ACC112 (cell line): Measurements from ENCODE around the gene MDC1.
"Not testable (repeated sequence)": the region's sequence is repeated elsewhere in the genome, so short reads cannot be mapped to it uniquely, and the experiment has no call there.

Experiments used
- H2AFZ ChIP-seq: fragments of 200-600 bp; sonication (generic); one replicate; pipeline ENCODE4 v1.6.0; 2017; ENCODE audit warnings: antibody characterized with exemption, low read length; ENCODE audit not compliant: unreplicated experiment
- H3K27ac ChIP-seq: fragments of 200-600 bp; sonication (generic); 2 replicates; pipeline ENCODE4 v1.5.1; 2014; ENCODE audit warnings: low read depth, mild to moderate bottlenecking, antibody characterized with exemption, low read length, moderate library complexity
- H3K27me3 ChIP-seq: fragments of 200-600 bp; sonication (generic); 2 replicates; pipeline ENCODE4 v1.6.1; 2014; ENCODE audit warnings: mild to moderate bottlenecking, antibody characterized with exemption, low read length, moderate library complexity, mixed read lengths; ENCODE audit not compliant: insufficient read depth
- H3K36me3 ChIP-seq: fragments of 200-600 bp; sonication (generic); 2 replicates; pipeline ENCODE4 v1.6.1; 2016; ENCODE audit warnings: mild to moderate bottlenecking, antibody characterized with exemption, low read length, moderate library complexity, mixed read lengths; ENCODE audit not compliant: insufficient read depth
- H3K4me1 ChIP-seq: fragments of 200-600 bp; sonication (generic); one replicate; pipeline ENCODE4 v1.6.1; 2016; ENCODE audit warnings: low read length, mixed read lengths; ENCODE audit not compliant: insufficient read depth, unreplicated experiment, control insufficient read depth
- H3K4me3 ChIP-seq: fragments of 200-600 bp; sonication (generic); 2 replicates; pipeline ENCODE4 v1.5.1; 2014; ENCODE audit warnings: mild to moderate bottlenecking, low read depth, low read length
- H3K79me2 ChIP-seq: fragments of 200-600 bp; sonication (generic); one replicate; pipeline ENCODE4 v1.6.0; 2016; ENCODE audit warnings: low read length; ENCODE audit not compliant: control insufficient read depth, unreplicated experiment, insufficient read depth

MDC1 gene, protein sequence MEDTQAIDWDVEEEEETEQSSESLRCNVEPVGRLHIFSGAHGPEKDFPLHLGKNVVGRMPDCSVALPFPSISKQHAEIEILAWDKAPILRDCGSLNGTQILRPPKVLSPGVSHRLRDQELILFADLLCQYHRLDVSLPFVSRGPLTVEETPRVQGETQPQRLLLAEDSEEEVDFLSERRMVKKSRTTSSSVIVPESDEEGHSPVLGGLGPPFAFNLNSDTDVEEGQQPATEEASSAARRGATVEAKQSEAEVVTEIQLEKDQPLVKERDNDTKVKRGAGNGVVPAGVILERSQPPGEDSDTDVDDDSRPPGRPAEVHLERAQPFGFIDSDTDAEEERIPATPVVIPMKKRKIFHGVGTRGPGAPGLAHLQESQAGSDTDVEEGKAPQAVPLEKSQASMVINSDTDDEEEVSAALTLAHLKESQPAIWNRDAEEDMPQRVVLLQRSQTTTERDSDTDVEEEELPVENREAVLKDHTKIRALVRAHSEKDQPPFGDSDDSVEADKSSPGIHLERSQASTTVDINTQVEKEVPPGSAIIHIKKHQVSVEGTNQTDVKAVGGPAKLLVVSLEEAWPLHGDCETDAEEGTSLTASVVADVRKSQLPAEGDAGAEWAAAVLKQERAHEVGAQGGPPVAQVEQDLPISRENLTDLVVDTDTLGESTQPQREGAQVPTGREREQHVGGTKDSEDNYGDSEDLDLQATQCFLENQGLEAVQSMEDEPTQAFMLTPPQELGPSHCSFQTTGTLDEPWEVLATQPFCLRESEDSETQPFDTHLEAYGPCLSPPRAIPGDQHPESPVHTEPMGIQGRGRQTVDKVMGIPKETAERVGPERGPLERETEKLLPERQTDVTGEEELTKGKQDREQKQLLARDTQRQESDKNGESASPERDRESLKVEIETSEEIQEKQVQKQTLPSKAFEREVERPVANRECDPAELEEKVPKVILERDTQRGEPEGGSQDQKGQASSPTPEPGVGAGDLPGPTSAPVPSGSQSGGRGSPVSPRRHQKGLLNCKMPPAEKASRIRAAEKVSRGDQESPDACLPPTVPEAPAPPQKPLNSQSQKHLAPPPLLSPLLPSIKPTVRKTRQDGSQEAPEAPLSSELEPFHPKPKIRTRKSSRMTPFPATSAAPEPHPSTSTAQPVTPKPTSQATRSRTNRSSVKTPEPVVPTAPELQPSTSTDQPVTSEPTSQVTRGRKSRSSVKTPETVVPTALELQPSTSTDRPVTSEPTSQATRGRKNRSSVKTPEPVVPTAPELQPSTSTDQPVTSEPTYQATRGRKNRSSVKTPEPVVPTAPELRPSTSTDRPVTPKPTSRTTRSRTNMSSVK (N-terminal part only)

DNA sequence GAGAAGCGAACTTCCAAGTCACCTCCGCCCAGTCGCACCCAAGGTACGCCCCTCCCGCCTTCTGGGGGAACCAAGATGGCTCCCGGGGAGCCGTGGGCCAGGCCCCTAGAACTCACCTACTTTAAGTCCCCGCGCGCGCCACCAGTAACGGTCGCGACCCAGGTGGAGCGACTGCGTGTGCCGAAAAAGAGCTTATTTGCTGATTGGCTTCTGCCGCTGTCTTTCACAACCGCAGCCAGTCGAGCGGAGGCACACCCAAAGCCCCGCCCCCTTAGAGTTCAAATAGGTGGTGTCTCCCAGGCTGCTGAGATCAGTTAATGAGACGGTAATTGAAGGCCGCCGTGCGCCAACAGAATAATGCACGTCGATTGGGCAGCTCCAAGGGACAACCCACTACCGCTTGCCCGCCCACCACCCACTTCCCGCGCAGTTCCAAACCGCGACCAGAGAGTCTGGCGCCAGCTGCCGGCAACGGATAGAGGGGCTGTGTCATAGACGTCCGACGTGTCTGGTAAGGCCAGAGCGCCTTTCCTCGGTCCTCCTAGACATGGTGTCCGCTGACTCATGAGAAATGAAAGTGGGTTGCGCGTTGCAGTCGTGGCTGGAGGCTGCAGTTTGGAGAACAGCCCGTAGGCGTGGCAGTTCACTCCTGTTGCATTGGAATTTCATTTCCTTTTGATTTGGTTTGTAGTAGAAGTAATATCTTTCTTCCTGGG is at the start of gene MDC1:
MDC1 (minus strand) TSS at position 153 of the 716 bp plus-strand sequence. CDS start 2,106 bp downstream, outside the sequence.
- peak within 1 kb of the TSS; percentile 92 for H3K27ac ChIP-seq
- no peaks in the 10 kb centered on the region for H3K27me3 ChIP-seq
- H3K4me1 ChIP-seq = peaks cover 17% of the 10 kb centered on the region
- peak within 1 kb of the TSS; percentile 78 for H3K4me3 ChIP-seq
- H3K79me2 ChIP-seq = peaks cover 54% of the 10 kb centered on the region
- H2AFZ ChIP-seq = peak within 1 kb of the TSS; percentile 47
- peaks cover 36% of the 10 kb centered on the region; the same call in 1 of the 2 replicates for H3K36me3 ChIP-seq

DNA sequence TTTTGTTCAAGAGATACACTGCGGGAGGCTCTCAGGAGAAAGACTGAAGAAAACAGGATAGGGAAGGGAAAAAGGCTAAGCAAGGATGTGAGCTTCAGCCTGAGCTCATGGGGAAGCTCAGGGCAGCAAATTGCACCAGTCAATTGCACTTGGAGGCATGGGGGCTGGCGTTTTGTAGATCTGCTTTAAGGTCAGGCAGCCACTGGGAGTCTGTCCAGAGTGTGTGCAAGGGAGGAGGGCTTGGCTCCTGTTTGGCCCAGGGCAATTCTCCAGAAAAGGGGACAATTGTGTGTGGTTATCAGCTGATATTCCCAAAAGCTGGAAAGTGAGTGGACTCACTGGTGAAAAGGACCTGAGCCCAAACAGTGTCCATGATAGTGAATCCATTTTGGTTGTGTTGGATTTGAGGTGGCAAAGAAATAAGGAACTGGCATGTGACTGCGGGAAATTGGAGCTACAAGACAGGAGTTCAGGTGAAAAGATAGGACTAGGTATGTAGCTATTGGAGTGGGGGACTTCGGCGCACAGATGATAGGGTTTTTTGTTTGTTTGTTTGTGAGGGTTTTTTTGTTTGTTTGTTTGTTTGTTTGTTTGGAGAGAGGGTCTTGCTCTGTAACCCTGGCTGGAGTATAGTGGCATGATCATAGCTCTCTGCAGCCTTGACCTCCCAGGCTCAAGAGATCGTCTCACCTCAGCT is 49.5 kb upstream of the MDC1 start:
- Histone ChIP-seq H3K79me2 (no peaks in the 10 kb centered on the region), H2AFZ (no peak overlapping the region), H3K4me1 (peaks cover 36% of the 10 kb centered on the region), H3K27ac (no peak overlapping the region), H3K4me3 (no peak overlapping the region), H3K27me3 (no peaks in the 10 kb centered on the region), H3K36me3 (no peaks in the 10 kb centered on the region)

DNA sequence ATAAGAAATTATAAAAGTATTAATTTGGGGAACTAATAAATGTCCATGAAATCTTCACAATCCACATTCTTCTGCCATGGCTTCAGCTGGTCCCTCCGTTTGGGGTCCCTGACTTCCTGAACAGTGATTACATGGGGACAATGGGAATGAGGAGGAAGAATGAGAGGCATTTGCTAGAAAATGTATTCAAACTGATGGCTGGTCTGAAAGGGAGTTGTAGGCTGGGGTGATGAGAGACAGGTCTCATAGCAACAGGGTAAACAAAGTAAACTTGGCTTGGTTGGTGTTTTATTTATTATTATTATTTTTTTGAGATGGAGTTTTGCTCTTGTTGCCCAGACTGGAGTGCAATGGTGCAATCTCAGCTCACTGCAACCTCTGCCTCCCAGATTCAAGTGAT is 48.4 kb upstream of the MDC1 start:
- H3K27ac ChIP-seq, H3K36me3 ChIP-seq, H2AFZ ChIP-seq, H3K27me3 ChIP-seq, H3K4me3 ChIP-seq, H3K79me2 ChIP-seq: not testable (repeated sequence)
- H3K4me1 ChIP-seq = peaks cover 42% of the 10 kb centered on the region

DNA sequence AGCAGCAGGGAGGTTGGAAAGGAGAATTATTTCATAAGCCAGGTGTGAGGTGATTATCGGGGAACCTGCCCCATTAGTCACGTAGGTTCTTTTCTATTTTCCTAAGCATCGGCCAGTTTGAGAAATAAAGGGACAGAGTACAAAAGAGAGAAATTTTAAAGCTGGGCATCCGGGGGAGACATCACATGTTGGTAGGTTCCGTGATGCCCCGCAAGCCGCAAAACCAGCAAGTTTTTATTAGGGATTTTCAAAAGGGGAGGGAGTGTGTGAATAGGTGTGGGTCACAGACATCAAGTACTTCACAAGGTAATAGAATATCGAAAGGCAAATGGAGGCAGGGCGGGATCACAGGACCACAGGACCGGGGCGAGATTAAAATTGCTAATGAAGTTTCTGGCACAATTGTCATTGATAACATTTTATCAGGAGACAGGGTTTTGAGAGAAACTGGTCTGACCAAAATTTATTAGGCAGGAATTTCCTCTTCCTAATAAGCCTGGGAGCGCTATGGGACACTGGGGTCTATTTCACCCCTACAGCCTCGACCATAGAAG is 47.5 kb upstream of the MDC1 start:
- peaks cover 41% of the 10 kb centered on the region for H3K4me1 ChIP-seq
- not testable (repeated sequence) for H3K79me2 ChIP-seq, H3K4me3 ChIP-seq, H3K36me3 ChIP-seq, H3K27ac ChIP-seq, H3K27me3 ChIP-seq
- peak overlapping the region; percentile 80 for H2AFZ ChIP-seq

DNA sequence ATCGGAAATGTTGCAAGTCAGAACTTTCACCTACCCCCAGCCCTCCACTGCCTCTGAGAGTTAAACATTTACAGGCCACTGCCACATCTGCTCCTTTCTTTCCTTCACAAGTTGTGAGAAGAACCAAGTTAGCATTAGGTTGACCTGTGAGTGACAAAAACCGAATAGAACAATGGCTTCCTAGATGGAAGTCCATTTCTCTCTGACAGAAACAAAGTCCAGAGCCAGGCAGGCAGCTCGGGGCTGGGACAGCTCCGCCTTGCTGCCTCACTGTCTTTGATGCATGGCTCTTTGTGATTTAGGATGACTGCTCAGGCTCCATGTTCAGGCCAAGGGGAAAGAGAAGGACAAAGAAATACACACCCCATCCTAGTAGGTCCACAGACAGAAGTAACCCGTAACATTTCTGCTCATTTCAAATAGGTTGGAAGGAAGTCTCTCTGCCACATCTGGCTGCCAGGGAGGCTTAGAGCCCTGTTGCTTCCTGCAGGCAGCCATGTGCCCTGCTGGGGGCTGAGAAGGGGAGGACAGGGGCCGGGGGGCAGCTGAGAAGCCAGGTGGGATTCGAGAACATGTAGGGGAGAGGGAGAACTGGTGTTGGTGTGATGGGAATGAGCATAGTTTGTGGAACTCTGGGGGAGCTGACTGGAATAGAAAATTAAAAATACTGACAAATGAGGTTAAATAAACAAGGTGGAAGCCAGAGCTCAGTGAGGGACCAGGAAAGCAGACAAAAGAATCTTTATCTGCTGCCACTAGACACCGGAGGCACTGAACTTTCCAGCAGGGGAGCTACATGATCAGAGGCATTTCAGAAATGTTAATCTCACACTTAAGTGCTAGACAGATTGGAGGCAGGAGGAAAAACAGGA is 46.8 kb upstream of the MDC1 start:
- Histone ChIP-seq H3K27me3 (no peaks in the 10 kb centered on the region), H3K79me2 (no peaks in the 10 kb centered on the region), H3K4me3 (no peak overlapping the region), H3K27ac (no peak overlapping the region), H2AFZ (peak overlapping the region; percentile 80), H3K36me3 (no peaks in the 10 kb centered on the region), H3K4me1 (peaks cover 42% of the 10 kb centered on the region)

DNA sequence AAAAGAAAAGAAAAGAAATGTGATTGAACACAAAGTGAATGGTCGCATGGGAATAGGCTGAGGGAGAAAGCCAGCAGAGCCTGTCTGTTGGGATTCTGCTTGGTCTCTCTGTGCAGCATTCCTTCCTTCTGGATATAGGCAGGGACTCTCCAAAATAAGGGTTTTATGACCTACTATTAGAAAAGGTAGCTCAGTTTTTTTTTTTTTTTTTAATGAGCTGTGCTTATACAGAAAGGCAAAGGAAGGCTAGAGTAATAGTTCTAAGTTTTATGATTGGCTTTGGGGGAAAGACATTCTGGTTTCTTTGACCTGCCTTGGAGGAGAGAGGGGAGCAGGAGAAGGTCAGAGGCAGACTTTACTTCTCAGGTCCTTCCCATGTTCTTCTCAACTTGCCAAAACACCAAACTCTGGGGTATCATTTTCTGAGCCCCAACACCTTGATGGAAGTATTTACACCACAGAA is 46.1 kb upstream of the MDC1 start:
- Histone ChIP-seq H2AFZ (peak overlapping the region; percentile 46), H3K4me3 (no peak overlapping the region), H3K79me2 (no peaks in the 10 kb centered on the region), H3K27me3 (no peaks in the 10 kb centered on the region), H3K27ac (no peak overlapping the region), H3K4me1 (peaks cover 39% of the 10 kb centered on the region), H3K36me3 (no peaks in the 10 kb centered on the region)

DNA sequence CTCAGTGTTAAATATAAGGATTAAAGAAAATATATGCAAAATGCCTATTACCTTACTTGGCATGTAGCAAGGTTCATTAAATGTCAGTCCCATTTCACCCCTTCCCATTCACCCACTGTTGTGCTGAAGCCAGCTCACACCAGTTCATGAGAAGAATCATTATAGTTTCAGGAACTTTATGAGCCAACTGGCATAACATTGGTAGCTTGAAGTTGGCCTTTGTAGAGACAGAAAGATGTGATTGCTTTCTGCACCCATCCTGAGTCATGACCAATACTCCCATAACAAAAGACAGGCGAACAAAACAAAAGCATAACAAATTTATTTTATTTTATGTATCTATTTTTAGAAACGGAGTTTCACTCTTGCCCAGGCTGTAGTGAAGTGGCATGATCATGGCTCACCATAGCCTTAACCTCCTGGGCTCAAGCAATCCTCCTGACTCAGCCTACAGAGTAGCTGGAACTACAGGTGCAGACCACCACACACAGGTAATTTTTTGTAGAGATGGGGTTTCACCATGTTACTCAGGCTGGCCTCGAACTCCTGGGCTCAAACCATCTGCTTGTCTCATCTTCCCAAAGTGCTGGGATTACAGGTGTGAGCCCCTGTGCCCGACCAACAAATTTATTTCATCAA is 44.8 kb upstream of the MDC1 start:
- H3K27me3 ChIP-seq = no peaks in the 10 kb centered on the region
- peaks cover 45% of the 10 kb centered on the region for H3K4me1 ChIP-seq
- H3K79me2 ChIP-seq = no peaks in the 10 kb centered on the region
- no peak overlapping the region for H3K4me3 ChIP-seq
- no peaks in the 10 kb centered on the region for H3K36me3 ChIP-seq
- peak overlapping the region; percentile 36 for H3K27ac ChIP-seq
- H2AFZ ChIP-seq = no peak overlapping the region

DNA sequence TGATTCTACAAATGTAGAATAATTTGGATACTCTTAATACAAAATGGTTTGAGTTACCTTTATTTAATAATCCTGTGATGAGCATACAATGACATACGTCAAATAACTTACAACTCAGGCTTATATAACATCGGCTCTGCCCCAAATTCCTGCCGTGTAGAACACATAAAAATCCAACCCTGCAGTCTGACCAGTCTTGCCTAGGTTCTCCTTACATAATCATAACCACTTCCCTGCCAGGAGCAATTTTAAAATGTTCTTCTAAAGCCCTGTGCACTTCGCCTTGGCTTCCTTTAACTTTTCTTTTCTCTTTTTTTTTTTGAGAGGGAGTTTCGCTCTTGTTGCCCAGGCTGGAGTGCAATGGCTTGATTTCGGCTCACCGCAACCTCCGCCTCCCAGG is 43.5 kb upstream of the MDC1 start:
- peak overlapping the region; percentile 89; the same call in 1 of the 2 replicates for H3K27ac ChIP-seq
- H3K79me2 ChIP-seq = no peaks in the 10 kb centered on the region

More for the DNA sequence above, 43.5 kb upstream of the MDC1 start:
- Histone ChIP-seq H3K27me3 (no peaks in the 10 kb centered on the region), H3K36me3 (no peaks in the 10 kb centered on the region), H3K4me1 (peaks cover 48% of the 10 kb centered on the region), H2AFZ (no peak overlapping the region), H3K4me3 (no peak overlapping the region)
